SW 1271 (cell line): ENCODE data around the gene SV2C.

Experiments
- DNase-seq, 2 experiments: peaks; one replicate each; lab custom pipeline; 2025; lab: John Stamatoyannopoulos, UW

The SV2C gene

GRCh38 chr5:76104027-76104426 is 20.8 kb downstream of the SV2C start:
- no peak for DNase-seq

GRCh38 chr5:76106149-76106548 is 23.0 kb downstream of the SV2C start:
- DNase-seq: no peak

GRCh38 chr5:76111477-76112174 is 28.4 kb downstream of the SV2C start:
- no peak for DNase-seq

- DNase-seq: no peak
These were observed 29.9 kb downstream of the SV2C start for GRCh38 chr5:76113103-76113502.

GRCh38 chr5:76114179-76114851 is 31.1 kb downstream of the SV2C start:
- no peak for DNase-seq

- DNase-seq: no peak
These were observed 42.2 kb downstream of the SV2C start for GRCh38 chr5:76125346-76125745.

- no peak for DNase-seq
These were observed 42.7 kb downstream of the SV2C start for GRCh38 chr5:76125888-76126287.

GRCh38 chr5:76134003-76134402 is 50.8 kb downstream of the SV2C start:
- no peak for DNase-seq

GRCh38 chr5:76134646-76135045 is 51.5 kb downstream of the SV2C start:
- no peak for DNase-seq

- no peak for DNase-seq
These were observed 54.8 kb downstream of the SV2C start for GRCh38 chr5:76137887-76138542.

- DNase-seq: no peak
These were observed 60.7 kb downstream of the SV2C start for GRCh38 chr5:76143884-76144283.

- DNase-seq: no peak
These were observed 61.5 kb downstream of the SV2C start for GRCh38 chr5:76144513-76145274.

- DNase-seq: peak in 1 of 2 experiments; percentile 6
These were observed 62.8 kb downstream of the SV2C start for GRCh38 chr5:76145945-76146344.

GRCh38 chr5:76149636-76150035 is 66.5 kb downstream of the SV2C start:
- DNase-seq: no peak

GRCh38 chr5:76152161-76152560 is 69.0 kb downstream of the SV2C start:
- no peak for DNase-seq

GRCh38 chr5:76152700-76153099 is 69.5 kb downstream of the SV2C start:
- no peak for DNase-seq

- DNase-seq: no peak
These were observed 70.1 kb downstream of the SV2C start for GRCh38 chr5:76153271-76153670.

- no peak for DNase-seq
These were observed 71.0 kb downstream of the SV2C start for GRCh38 chr5:76154009-76154690.

GRCh38 chr5:76155536-76155935 is 72.4 kb downstream of the SV2C start:
- DNase-seq: no peak

- no peak for DNase-seq
These were observed 79.2 kb downstream of the SV2C start for GRCh38 chr5:76162335-76162734.

GRCh38 chr5:76163111-76163628 is 80.0 kb downstream of the SV2C start:
- DNase-seq: no peak

- DNase-seq: no peak
These were observed 81.8 kb downstream of the SV2C start for GRCh38 chr5:76165029-76165428.
